Panc1 (cell line): Measurements from ENCODE around the gene TPSB2. TPM values are rescaled to one million over a fixed set of nuclear protein-coding genes. Genes with fewer than 3 reads are reported as not detected.

ENCODE experiments used
- ATAC-seq: fragments of 200-7000 bp; cut with Tn5 transposase; 2 replicates; pipeline ENCODE4 v1.9.1; 2020; ENCODE audit warnings: mild to moderate bottlenecking, moderate library complexity
- BruUV-seq: library from RNA; stranded (reverse); fragments of 400-500 nt; replicated peaks from 2 replicates; lab custom pipeline; 2021; lab: Mats Ljungman, UMichigan
- CTCF ChIA-PET: fragments of 300-600 bp; sonication (Branson Sonifier 250); formaldehyde crosslinking; loops from one replicate; lab custom pipeline; 2022; ENCODE audit warnings: antibody characterized with exemption; lab: Charles Lee
- POLR2A ChIA-PET: fragments of 300-600 bp; sonication (Branson Sonifier 250); formaldehyde crosslinking; loops from one replicate; lab custom pipeline; 2022; ENCODE audit warnings: antibody characterized with exemption; lab: Charles Lee
- DNase-seq: peaks from one replicate; pipeline ENCODE4 v3.0.0-alpha.2; 2010; ENCODE audit warnings: low read depth, low spot score
- H3K27ac ChIP-seq: 2 replicates; pipeline ENCODE4 v1.5.1; 2011; ENCODE audit warnings: mild to moderate bottlenecking, low read length, inconsistent platforms
- H3K27me3 ChIP-seq: fragments of 200-500 bp; sonication (Bioruptor generic); 2 replicates; pipeline ENCODE4 v1.6.0; 2014; ENCODE audit warnings: low read length, inconsistent platforms; ENCODE audit not compliant: control insufficient read depth, insufficient read depth
- H3K36me3 ChIP-seq: fragments of 200-500 bp; sonication (Bioruptor generic); 2 replicates; pipeline ENCODE4 v1.5.1; 2014; ENCODE audit warnings: inconsistent platforms, mild to moderate bottlenecking, low read length, moderate library complexity; ENCODE audit not compliant: control insufficient read depth, insufficient read depth
- H3K4me1 ChIP-seq: 2 replicates; pipeline ENCODE4 v1.5.1; 2011; ENCODE audit warnings: inconsistent platforms, mild to moderate bottlenecking, low read length, moderate library complexity; ENCODE audit not compliant: control insufficient read depth, insufficient read depth
- H3K4me3 ChIP-seq, 2 experiments: 2 replicates each; pipeline ENCODE4 v1.5.1; 2011 to 2012; ENCODE audit warnings: low read depth in 2 of 2, low read length in 2 of 2, mild to moderate bottlenecking in 2 of 2, inconsistent platforms in 1 of 2, moderate library complexity in 1 of 2
- H3K9me3 ChIP-seq: fragments of 200-500 bp; sonication (Bioruptor generic); 2 replicates; pipeline ENCODE4 v1.5.1; 2014; ENCODE audit warnings: low read depth, mild to moderate bottlenecking, inconsistent platforms, low read length, moderate library complexity; ENCODE audit not compliant: control insufficient read depth, insufficient read depth
- POLR2AphosphoS5 ChIP-seq: IDR thresholded peaks from 2 replicates; pipeline ENCODE4 v1.6.1; 2012; ENCODE audit warnings: mild to moderate bottlenecking, low read depth, low read length, moderate library complexity
- SIN3A ChIP-seq: IDR thresholded peaks from 2 replicates; pipeline ENCODE4 v1.6.1; 2012; ENCODE audit warnings: low read depth, mild to moderate bottlenecking, low read length, moderate library complexity, borderline replicate concordance; ENCODE audit not compliant: insufficient read depth
- TCF7L2 ChIP-seq: IDR thresholded peaks from 2 replicates; pipeline ENCODE4 v1.6.1; 2011; ENCODE audit warnings: mild to moderate bottlenecking, low read depth, low read length, inconsistent platforms
- in situ Hi-C: cut with HindIII; loops from 2 replicates; pipeline ENCODE4 v1.10.0; 2016; ENCODE audit warnings: low sequenced_read_pairs, low pct_unique_long_range_greater_than_20kb
- intact Hi-C: fragments of 100-400 bp; cut with micrococcal nuclease; formaldehyde crosslinking; loops from one replicate; pipeline ENCODE4 v1.10.0; 2022; ENCODE audit not compliant: unreplicated experiment
- total RNA-seq: library from RNA; stranded (reverse); gene quantifications from one replicate; pipeline ENCODE4 v1.2.1, GENCODE V29; 2021; ENCODE audit not compliant: unreplicated experiment
- TF ChIP-seq, protein P1 (sequence below), 2 experiments: IDR thresholded peaks; 2 replicates each; pipeline ENCODE4 v1.6.1; 2011 to 2012; ENCODE audit warnings: low read depth in 2 of 2, control low read depth in 1 of 2, low read length in 1 of 2, mild to moderate bottlenecking in 1 of 2, moderate library complexity in 1 of 2; ENCODE audit not compliant: insufficient read depth in 1 of 2
- TF ChIP-seq, protein P2 (sequence below): fragments of 450-650 bp; IDR thresholded peaks from 2 replicates; pipeline ENCODE4 v1.5.1; 2017; ENCODE audit warnings: mild to moderate bottlenecking

The TPSB2 gene
- total RNA-seq, 1 experiment from 2014 or later: 0.57 TPM

DNA sequence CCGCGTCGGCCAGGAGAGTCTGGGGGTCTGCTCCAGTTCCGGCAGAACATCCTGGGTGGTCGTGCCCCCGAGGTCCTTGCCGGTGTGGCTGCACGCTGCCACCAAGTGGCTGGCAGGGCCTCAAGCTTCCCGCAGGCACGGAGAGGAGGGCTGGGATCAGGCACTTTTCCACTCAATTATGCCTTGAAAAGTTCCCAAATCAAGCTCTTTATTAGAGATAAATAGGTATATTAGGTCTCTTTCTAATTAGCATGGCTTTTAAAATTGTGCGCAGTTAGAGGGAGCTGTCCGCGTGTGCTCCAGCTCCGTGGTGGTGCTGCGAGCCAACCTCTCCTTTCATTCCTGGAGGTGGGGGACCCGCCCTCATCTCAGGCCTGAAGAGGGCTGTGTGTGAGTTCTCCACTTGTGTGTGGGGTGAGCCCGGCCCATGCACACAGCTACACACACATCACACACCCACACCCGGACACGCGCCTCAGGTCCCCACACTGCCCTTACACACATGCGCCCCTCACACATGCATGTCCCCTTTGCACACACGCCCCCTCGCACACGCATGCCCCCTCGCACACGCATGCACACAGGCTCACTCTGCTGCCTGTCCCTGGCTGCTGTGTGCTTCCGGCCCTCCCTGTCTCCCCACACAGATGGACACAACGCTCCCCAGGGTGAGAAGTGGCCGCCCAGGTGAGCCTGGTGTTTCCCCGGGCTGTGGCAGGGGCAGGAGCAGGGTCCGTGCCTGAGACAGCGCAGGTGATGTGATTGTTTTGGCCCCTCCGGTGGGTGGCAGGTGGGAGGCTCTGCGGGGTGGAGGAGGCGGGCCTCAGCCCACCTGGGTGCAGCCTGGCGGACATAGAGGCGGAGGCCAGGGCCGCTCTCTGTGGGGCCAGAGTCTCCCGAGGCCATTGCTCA, 48.3 kb downstream of the TPSB2 start:
- no TSS peak for BruUV-seq
- H3K27me3 ChIP-seq: no peaks in the 10 kb centered on the region
- TF ChIP-seq SIN3A (no peak), POLR2AphosphoS5 (no peak), TCF7L2 (no peak)
- TF ChIP-seq, protein P1, sequence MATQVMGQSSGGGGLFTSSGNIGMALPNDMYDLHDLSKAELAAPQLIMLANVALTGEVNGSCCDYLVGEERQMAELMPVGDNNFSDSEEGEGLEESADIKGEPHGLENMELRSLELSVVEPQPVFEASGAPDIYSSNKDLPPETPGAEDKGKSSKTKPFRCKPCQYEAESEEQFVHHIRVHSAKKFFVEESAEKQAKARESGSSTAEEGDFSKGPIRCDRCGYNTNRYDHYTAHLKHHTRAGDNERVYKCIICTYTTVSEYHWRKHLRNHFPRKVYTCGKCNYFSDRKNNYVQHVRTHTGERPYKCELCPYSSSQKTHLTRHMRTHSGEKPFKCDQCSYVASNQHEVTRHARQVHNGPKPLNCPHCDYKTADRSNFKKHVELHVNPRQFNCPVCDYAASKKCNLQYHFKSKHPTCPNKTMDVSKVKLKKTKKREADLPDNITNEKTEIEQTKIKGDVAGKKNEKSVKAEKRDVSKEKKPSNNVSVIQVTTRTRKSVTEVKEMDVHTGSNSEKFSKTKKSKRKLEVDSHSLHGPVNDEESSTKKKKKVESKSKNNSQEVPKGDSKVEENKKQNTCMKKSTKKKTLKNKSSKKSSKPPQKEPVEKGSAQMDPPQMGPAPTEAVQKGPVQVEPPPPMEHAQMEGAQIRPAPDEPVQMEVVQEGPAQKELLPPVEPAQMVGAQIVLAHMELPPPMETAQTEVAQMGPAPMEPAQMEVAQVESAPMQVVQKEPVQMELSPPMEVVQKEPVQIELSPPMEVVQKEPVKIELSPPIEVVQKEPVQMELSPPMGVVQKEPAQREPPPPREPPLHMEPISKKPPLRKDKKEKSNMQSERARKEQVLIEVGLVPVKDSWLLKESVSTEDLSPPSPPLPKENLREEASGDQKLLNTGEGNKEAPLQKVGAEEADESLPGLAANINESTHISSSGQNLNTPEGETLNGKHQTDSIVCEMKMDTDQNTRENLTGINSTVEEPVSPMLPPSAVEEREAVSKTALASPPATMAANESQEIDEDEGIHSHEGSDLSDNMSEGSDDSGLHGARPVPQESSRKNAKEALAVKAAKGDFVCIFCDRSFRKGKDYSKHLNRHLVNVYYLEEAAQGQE (IDR thresholded peaks at IDR 0.05; ENCODE audit: insufficient read depth in 1 of 2, low read depth in 2 of 2, low read length in 1 of 2): no peak
- TF ChIP-seq, protein P2, sequence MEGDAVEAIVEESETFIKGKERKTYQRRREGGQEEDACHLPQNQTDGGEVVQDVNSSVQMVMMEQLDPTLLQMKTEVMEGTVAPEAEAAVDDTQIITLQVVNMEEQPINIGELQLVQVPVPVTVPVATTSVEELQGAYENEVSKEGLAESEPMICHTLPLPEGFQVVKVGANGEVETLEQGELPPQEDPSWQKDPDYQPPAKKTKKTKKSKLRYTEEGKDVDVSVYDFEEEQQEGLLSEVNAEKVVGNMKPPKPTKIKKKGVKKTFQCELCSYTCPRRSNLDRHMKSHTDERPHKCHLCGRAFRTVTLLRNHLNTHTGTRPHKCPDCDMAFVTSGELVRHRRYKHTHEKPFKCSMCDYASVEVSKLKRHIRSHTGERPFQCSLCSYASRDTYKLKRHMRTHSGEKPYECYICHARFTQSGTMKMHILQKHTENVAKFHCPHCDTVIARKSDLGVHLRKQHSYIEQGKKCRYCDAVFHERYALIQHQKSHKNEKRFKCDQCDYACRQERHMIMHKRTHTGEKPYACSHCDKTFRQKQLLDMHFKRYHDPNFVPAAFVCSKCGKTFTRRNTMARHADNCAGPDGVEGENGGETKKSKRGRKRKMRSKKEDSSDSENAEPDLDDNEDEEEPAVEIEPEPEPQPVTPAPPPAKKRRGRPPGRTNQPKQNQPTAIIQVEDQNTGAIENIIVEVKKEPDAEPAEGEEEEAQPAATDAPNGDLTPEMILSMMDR: peak; percentile 85
- H3K27ac ChIP-seq: peak overlapping the region; percentile 48
- ChIA-PET POLR2A (interaction anchor here (1.3 kb wide), 1 partner anchor 22 kb away, joined by 3 read pairs; no protein-coding TSS in a partner anchor), CTCF (interaction anchor here (1.1 to 1.2 kb wide), 2 partner anchors 10 to 18 kb away, joined by 3 to 4 read pairs; no protein-coding TSS in a partner anchor)
- H3K9me3 ChIP-seq: no peaks in the 10 kb centered on the region
- in situ Hi-C loops (no loop called here), intact Hi-C loops (no loop called here)
- DNase-seq (no peak), ATAC-seq (peak; percentile 53)
- no peak overlapping the region for H3K4me3 ChIP-seq
- H3K36me3 ChIP-seq: no peaks in the 10 kb centered on the region
- peaks cover 38% of the 10 kb centered on the region for H3K4me1 ChIP-seq

DNA sequence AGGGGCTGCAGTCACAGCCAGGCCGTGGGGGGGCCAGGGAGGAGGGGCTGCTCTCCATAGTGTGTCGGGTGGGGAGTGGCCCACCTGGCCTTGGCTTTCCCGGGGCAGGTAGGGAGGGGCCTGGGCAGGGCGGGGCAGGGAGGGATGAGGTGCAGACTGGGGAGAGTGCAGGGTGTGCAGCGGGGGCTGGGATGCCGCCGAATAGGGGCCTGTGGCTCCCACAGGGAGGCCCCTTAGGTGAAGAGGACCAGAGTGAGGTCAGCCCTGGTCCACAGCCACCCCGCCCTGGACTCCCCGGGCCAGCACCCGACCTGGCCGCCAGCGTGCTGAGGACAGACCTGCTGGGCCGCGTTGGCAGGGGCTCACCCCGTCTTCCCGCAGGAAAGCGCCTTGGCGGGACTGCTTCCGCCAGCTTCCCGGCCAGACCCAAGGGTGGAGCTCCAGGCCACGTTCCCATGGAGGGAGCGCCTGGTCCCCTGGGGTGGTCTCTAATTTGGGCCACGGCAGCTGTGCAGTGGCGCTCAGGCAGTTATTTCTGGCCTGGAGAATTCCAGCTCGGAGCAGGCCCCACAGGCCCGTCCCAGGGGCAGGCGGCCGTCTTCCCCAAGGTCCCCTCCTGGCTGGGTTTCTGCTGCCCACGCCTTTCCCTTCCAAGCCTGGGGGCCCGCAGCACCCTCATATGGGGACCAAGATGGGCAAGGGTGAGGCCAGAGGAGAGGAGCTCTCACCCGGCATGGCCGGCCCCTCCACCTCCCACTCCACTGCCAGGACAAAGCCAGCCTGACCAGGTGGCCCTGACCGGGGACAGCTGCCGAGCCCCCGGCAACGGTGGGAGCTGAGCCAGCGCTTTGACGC, 49.2 kb downstream of the TPSB2 start:
- H3K27me3 ChIP-seq: no peaks in the 10 kb centered on the region
- POLR2A ChIA-PET: interaction anchor here (1.3 kb wide), 1 partner anchor 21 kb away, joined by 3 read pairs; no protein-coding TSS in a partner anchor
- H3K9me3 ChIP-seq: no peaks in the 10 kb centered on the region
- H3K27ac ChIP-seq: peak overlapping the region; percentile 34; the same call in 1 of the 2 replicates
- no peaks in the 10 kb centered on the region for H3K36me3 ChIP-seq
- ATAC-seq (no peak), DNase-seq (no peak)
- intact Hi-C loops: no loop called here
- peaks cover 47% of the 10 kb centered on the region for H3K4me1 ChIP-seq
- TF ChIP-seq, protein P2: no peak
- no peak for TF ChIP-seq SIN3A
- BruUV-seq: no TSS peak
- in situ Hi-C loops: no loop called here
- CTCF ChIA-PET: interaction anchor here (0.6 to 1.1 kb wide), 2 partner anchors 17 to 449 kb away, joined by 3 read pairs; no protein-coding TSS in a partner anchor
- no peak overlapping the region for H3K4me3 ChIP-seq

Other genes starting within 250 kb of the TPSB2 start
- gene SOX8, start 248.4 kb downstream of the TPSB2 start, total RNA-seq: 1.8 TPM
- gene SSTR5, start 157.4 kb downstream of the TPSB2 start, total RNA-seq: 2.8 TPM
- gene C1QTNF8, start 133.9 kb downstream of the TPSB2 start, total RNA-seq: 0.39 TPM
- gene CACNA1H, start 77.1 kb downstream of the TPSB2 start, total RNA-seq: 31.1 TPM
- gene TPSG1, start 4.9 kb downstream of the TPSB2 start, total RNA-seq: 4.6 TPM
- gene TPSAB1, start 10.5 kb upstream of the TPSB2 start, total RNA-seq: not detected
- gene TPSD1, start 25.9 kb upstream of the TPSB2 start, total RNA-seq: 0.26 TPM
- 198 TPM for gene UBE2I, start 79.5 kb upstream of the TPSB2 start, total RNA-seq
- gene BAIAP3, start 103.5 kb upstream of the TPSB2 start, total RNA-seq: 9.4 TPM
- gene TSR3, start 121.7 kb upstream of the TPSB2 start, total RNA-seq: 89.7 TPM
- gene GNPTG, start 121.7 kb upstream of the TPSB2 start, total RNA-seq: 62.5 TPM
- gene UNKL, start 184.5 kb upstream of the TPSB2 start, total RNA-seq: 26.6 TPM
- 18.1 TPM for gene UQCC4, start 190.6 kb upstream of the TPSB2 start, total RNA-seq
- not detected for gene PERCC1, start 200.9 kb upstream of the TPSB2 start, total RNA-seq
- gene CCDC154, start 214.4 kb upstream of the TPSB2 start, total RNA-seq: 2.0 TPM
- 179 TPM for gene CLCN7, start 244.8 kb upstream of the TPSB2 start, total RNA-seq